ENCODE measurements around the gene GINS1. TPM values are rescaled to one million over a fixed set of nuclear protein-coding genes. Genes with fewer than 3 reads are reported as not detected.
A peak's percentile ranks its signal among the peaks of the same experiment; 100 is the strongest.

Gene GINS1
- total and polyA plus RNA-seq, 2 of the 13 experiments (the other 11 are each of a cell fraction or from before 2014, with no cell fraction given) = 14.6 to 59.9 TPM

GRCh38 chr20:25378189-25378883 lies 29.1 kb upstream of the GINS1 start (continued):
- TF ChIP-seq ZNF788 (CRISPR knock-in tag; IDR thresholded peaks at IDR 0.05; ENCODE audit: borderline replicate concordance) (peak; percentile 53; the same call in 1 of the 2 replicates), U2AF1 (optimal IDR thresholded peaks at IDR 0.05; ENCODE audit: low read depth, low read length) (peak; percentile 43), MYC (CRISPR knock-in tag; IDR thresholded peaks at IDR 0.05; ENCODE audit: borderline replicate concordance) (no peak), KDM2A (CRISPR knock-in tag; IDR thresholded peaks at IDR 0.05; ENCODE audit: borderline replicate concordance, low read depth) (0 out of 2 replicates have a peak, but pooled peaks have one; percentile 7), ZNF816 (CRISPR knock-in tag; IDR thresholded peaks at IDR 0.05; ENCODE audit: borderline replicate concordance) (no peak; the same call in 1 of the 2 replicates), GPBP1L1 (CRISPR knock-in tag; IDR thresholded peaks at IDR 0.05) (no peak), NFKB2 (CRISPR knock-in tag; IDR thresholded peaks at IDR 0.05; ENCODE audit: borderline replicate concordance) (no peak), XRCC5 (optimal IDR thresholded peaks at IDR 0.05; ENCODE audit: low read length) (no peak), TFAP4 (IDR thresholded peaks at IDR 0.05; ENCODE audit: borderline replicate concordance, low read depth) (peak; percentile 50; the same call in 1 of the 2 replicates), ZNF260 (CRISPR knock-in tag; IDR thresholded peaks at IDR 0.05; ENCODE audit: borderline replicate concordance, low read depth) (no peak), CERS6 (CRISPR knock-in tag; IDR thresholded peaks at IDR 0.05) (no peak), ZNF674 (CRISPR knock-in tag; IDR thresholded peaks at IDR 0.05; ENCODE audit: low read depth) (no peak), CEBPZ (IDR thresholded peaks at IDR 0.05; ENCODE audit: low read length) (no peak), NR0B2 (CRISPR knock-in tag; IDR thresholded peaks at IDR 0.05) (no peak), KDM5A (IDR thresholded peaks at IDR 0.05; ENCODE audit: borderline replicate concordance, low read length) (no peak; the same call in 1 of the 2 replicates), NONO (IDR thresholded peaks at IDR 0.05) (no peak), NONO (CRISPR knock-in tag; conservative IDR thresholded peaks at IDR 0.05) (peak; percentile 71), PRPF4 (IDR thresholded peaks at IDR 0.05; ENCODE audit: low read depth, low read length, poor library complexity, severe bottlenecking) (no peak), ATRX (CRISPR knock-in tag; IDR thresholded peaks at IDR 0.05; ENCODE audit: borderline replicate concordance) (no peak)

All from HepG2 (cell line).